OCI-LY7 (cell line): Measurements from ENCODE around the gene SORBS2.

Experiments
- CTCF ChIP-seq: fragments of 200-600 bp; sonication (generic); conservative IDR thresholded peaks from 2 replicates; pipeline ENCODE4 v1.5.1; 2014; ENCODE audit warnings: mild to moderate bottlenecking, antibody characterized with exemption, low read length, moderate library complexity, mixed read lengths
- EZH2phosphoT487 ChIP-seq: fragments of 200-600 bp; sonication (generic); IDR thresholded peaks from 2 replicates; pipeline ENCODE4 v1.6.1; 2018; ENCODE audit warnings: low read depth, borderline replicate concordance, mild to moderate bottlenecking, mixed run types, antibody characterized with exemption, low read length, moderate library complexity, mixed read lengths

DNA sequence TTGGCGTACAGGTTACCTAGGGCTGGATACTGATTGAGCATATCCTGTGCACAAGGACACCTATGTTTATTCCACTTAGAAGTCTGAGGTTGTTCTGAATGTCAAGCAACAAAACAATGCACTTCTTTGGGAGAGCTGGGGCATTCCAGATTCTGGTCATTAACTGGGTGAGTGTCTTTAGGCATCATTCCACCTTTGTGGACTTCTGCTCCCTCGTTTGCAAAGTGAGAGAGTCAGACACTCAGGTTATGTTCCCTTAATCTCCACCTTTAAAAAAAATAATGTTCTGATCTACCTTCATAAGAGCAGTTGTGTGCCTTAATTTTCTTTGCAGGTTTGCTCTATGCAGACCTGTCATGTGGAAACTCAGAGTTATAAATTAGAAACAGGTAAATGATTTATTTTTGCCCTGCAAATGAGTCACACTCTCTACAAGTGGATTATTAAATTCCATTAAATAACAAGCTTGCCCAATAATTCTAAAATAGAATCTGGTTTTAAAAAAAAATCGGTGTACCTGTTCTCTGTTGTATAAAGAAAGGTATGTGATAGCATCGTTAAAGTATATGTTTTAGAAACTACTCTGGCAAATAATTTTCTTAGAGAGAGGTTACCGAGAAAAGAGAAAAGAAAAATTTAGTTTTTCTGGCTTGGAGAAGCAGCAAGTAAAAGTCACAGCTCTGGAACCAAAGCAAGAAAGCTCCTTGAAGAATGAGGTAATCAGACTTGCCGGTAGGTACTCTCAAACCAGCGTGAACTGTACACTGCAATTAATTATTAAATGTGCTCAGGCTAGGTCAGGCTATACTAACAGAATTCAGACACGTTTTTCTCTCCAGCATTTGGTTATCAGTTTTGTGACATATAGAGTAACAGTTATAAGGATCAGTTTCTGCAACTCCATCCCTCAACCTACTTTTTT is 93.2 kb downstream of the SORBS2 start:
- TF ChIP-seq CTCF (no peak), EZH2phosphoT487 (no peak)
